Right lobe of liver (tissue), 4 donors: ENCODE results near the gene RGS9BP.

Experiments
- CTCF ChIP-seq, 4 donors: fragments of 200-600 bp in 3 of 4; fragments of 450-650 bp in 1 of 4; IDR thresholded peaks; one replicate each; pipeline versions ENCODE4 v1.5.1 to v1.8.0; 2016 to 2022; ENCODE audit warnings: antibody characterized with exemption in 4 of 4, mild to moderate bottlenecking in 2 of 4
- POLR2A ChIP-seq: fragments of 450-650 bp; IDR thresholded peaks from one replicate; pipeline ENCODE4 v1.6.1; 2017; ENCODE audit warnings: antibody characterized with exemption, mild to moderate bottlenecking
- donor health status: DM: no; HTN: no; CAD: no.
- donor health status: DM: no; HTN: no; CAD: no.
- donor health status: DM: no; HTN: yes; CAD: no.

GRCh38 chr19:32720936-32721250 lies 45.2 kb downstream of the RGS9BP start:
- TF ChIP-seq POLR2A, result no peak
- no peak for TF ChIP-seq CTCF (IDR thresholded peaks at IDR 0.05)
